ENCODE measurements around the gene LHX4.

Gene LHX4

DNA sequence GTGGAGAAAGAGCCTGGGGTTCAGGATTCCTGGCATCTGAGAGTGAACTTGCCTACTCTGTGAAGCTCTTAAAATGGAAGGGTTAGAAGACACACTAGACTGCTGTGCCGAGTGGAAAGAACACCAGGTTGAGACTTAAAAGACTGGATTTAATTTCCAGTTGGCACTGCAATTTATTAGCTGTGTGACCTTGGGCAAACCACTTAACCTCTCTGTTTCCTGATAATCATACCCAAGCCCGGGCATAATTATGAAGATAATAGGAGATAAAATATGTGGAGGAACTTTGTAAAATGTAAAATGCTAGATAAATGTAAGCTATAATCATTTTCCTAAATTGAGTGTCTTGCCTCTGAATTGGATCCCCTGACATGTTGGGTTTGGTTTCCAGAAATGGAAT lies 4.7 kb upstream of the LHX4 start:
- FAIRE-seq (no peak), DNase-seq (ENCODE audit: low spot score) (no peak)

DNA sequence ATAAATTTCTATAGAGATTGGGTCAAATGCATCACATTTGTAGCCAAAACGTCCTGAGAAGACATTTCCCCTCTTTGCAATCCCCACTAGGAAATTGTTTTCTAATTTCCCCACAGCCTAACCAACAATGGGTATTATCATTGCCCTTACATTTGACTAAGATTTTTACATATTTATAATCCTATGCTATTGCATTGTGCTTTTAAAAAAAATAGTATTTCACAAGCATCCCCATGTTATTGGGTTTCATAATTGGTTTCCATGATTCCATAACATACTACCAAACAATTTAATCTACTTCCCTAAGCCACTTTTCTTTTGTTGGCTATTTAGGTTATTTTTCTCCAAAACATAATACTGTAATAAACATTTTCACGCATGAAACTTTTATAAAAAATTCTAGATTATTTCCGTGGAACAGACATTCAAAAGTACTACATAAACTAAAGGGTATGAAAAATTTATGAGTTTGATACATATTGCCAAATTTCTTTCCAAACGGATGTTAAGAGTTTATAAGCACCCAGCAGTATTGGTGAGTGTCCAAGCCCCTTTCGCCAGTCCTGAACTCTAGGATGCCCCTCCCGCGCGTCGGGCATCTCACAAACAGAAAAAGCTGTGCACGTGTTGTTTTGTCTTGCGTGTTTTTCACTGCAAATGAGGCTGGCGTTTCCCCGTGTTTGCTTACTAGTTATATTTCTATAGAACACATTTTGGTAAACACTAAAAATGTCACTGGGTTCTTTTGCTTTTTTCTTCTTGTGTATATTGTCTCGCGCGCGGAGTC lies 2.0 kb upstream of the LHX4 start:
- FAIRE-seq (no peak), DNase-seq (ENCODE audit: low spot score) (no peak)

DNA sequence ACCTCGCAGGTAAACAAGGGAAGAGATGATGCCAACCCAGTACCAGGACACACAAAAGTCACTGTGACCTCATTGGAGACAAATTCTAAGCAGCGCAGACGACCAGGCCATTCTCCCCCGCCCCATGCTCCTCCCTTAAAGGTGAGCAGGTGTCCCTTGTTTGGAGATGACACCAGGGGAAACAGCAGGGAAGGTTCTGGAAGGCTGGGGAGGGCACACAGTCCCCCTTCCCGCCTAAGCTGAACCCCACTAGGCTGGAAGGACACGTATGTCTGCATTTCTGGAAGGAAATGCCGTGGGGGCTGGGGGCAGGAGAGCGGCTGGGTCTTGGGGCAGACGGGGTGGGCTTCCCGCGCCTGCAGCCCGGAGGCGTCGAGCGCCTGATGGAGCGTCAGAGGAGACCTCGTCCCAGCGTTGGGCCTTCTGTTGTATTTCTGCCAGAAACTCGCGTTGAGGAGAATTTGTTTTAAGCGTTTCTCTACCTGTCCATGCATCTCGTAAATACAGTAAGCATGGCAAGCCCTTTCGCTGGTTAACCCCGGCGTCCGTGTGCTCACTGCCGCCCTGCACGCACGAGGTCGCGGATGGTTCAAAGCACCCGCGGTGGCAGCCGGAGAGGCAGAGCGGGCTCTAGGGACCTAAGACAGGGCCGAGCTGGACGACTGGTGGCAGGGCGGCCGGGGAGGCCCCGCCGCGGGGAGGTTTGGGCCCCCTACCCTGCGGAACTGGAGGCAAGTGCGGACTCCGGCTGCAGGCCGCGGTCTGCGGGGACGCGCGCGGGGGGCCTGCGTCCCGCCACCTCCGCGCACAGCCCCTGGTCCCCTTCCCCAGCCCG lies 1.2 kb upstream of the LHX4 start:
- DNase-seq (ENCODE audit: low spot score) (no peak), FAIRE-seq (no peak)

DNA sequence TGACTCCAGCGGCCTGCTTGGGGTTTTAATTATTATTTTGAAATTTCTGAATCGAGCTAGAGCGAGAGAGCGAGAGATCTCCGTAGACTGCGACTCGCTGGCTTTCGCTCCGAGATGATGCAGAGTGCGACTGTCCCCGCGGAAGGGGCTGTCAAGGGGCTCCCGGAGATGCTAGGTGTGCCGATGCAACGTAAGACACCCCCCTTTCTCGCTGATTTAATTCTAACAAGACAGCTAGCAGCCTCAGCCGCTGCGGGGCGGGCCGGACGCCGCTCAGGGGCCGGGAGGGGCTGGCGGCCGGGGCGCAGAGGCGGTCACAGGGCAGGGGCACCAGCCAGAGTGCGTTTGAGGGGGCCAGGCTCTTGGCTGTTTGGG lies 339 bp downstream of the LHX4 start:
- DNase-seq (ENCODE audit: low spot score) (no peak), FAIRE-seq (no peak)

DNA sequence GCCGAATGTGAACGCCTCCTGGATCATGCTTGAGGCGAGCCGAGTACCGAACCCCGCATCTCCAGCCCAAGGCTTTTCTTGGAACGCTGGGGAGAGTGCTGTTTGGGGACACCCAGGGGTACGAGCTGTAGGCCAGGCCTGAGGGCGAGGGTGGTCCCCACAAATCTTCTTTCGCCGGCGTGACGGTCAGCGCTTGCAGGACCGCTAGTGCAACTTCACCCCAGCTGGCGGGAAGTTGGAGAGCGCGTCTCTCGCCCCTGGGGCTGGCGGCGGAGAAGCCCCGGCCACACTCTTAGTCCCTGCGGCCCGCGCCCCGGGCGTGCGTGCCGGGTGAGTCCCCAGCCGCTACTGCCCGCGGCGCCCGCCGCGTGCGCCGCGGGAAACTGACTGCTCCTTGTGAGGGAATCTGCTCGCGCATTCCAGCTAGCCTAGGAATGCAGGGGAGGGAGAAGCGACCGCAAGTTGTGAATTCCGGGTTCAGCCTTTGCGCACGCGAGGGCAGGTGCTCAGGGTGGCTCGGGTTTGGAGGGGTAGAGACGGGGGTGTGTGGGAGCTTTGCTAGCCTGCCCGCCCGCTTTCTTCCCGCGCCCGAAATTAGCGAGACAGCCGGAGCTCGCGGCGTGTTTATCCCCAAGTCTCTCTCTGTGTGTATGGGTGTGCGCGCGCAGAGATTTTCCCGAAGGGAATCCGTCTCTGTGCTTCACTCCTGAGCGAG lies 884 bp downstream of the LHX4 start:
- no peak for FAIRE-seq

DNA sequence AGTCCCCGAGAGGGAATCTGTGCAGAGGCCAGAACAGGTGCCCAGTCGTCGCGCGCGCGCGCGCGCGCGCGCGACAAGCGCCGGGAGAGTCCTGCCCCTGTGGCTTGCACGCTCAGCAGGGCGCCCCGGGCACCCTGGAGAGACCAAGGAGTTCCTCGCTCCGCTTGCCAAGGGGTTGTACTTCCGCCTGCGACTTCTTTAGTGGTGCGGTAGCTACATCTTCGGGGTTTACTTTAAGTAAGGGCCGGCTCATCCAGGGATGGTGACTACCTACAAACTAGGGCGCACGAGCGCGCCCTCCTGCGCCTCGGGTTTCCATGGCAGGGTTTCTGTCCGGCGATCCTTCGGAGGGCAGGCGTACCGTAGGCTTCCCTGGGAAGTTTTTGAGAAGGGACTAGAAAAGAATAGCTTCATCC lies 1.4 kb downstream of the LHX4 start:
- FAIRE-seq (no peak), DNase-seq (ENCODE audit: low spot score) (peak; percentile 57)

More for the DNA sequence above, 884 bp downstream of the LHX4 start:
- DNase-seq (ENCODE audit: low spot score): peak; percentile 45

DNA sequence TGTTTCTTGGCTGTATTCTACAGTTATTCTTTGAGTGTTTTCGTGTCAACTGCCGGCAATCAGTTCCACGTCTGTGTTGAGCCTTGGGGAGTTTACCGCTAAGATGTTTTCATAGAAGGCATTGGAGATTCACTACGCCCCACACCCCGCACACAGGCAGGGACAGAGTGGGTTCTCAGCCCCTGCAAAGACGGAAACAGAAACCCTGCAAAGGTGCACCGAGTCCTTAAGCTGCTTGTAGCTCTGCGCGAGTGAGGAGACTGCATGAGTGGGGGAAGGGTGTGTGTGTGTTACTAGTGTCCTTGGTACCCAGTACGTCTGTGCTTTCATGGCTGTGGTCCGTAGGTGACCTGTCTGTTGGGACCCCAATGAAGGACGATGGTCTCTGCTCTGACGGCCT lies 1.9 kb downstream of the LHX4 start:
- DNase-seq (ENCODE audit: low spot score) (no peak), FAIRE-seq (no peak)

DNA sequence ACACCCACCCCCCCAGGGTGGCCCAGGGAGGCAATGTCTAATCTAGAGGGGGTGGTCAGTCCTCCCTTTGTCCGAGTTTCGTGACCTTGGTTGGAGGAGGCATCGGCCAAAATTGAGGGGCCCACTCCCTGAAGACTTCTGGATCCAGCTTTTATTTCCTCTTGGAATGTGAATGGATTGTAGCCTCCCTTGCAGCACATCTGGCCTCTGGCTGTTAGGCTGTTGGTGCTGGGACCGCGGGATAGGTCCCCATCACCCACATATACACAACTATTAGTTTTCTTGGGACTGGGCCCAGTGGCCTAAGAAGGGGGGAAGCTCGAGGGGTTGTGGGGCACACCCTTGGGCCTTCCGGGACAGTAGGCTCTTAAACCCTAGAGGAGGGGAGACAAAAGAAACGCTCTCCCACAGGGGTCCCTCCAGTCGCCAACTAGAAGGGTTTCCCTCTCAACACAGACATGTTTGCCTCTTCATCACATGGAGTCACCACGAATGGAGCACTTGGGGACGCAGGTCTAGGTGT lies 2.5 kb downstream of the LHX4 start:
- no peak for DNase-seq (ENCODE audit: low spot score)

DNA sequence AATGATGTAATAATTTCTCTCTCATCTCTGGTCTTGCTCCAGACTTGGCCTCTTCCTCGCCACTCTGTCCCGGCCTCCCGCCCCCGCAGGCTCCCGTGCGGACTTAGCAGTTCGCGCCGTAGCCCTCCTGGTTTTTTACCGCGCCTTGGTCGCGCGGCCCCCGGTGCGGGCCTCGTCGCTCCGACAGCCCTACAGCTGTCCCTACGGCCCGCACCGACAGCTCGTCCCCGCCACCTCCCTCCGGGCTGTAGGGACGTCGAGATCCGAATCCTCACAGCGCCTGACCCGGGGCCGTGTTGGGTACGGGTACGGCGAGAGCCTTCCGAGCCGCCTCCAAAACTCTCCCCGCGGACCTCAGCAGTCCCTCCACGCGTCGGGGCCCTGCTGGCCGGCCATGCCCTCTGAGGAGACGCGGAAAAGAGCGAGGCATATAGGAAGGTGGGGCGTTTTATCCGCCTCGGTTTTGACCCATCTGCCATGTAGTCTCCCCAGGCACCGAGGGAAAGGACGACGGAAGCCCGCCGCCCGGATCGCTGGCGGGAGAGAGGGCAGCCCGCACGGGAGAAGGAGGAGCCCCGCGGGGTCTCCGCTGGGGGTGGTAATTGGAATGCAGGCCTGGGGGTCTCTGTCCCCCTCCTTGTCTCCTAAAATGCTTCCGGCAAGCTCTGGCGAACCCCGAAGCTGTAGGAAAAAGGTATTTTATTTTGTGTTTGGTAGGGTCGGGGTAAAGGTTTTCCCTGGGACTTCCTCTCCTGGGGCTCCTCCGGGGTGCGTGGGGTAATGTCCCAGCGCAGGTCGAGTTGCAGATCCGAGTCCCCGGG lies 3.3 kb downstream of the LHX4 start:
- FAIRE-seq (no peak), DNase-seq (ENCODE audit: low spot score) (no peak)

More for the DNA sequence above, 2.5 kb downstream of the LHX4 start:
- no peak for FAIRE-seq

DNA sequence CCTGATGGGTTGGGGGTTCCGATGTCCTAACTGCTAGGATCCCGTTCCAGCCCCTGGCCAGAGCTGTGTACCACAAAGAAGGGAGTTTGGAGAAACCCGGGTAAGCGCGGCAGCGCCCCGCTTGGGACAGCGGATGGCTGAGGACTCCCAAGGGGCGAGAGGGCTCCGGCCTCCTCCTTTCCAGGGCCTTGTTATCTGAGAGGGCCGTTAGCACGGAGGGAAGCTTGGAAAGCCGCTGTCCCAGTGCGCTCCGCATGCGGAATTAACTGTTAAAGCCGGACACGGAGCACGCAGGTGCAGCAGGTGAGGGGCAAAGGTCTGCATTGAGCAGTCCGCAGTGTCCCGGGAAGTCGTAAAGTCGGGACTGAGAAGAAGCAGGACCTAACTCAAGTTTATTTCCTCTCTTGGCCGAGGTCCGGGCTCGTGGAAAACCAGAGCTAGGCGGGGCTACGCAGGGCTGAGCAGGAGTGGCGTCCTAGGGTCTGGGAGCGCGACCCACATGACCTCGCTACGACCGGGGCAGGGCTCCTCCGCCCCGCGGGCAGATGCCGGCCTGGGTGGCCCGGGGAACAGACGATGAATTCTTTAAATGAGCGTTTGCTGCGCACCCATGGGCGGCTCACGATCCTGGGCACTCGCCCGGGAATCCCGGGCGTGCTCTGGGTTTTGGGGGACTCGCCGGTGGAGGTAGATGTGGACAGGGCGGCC lies 4.5 kb downstream of the LHX4 start:
- no peak for FAIRE-seq
- DNase-seq (ENCODE audit: low spot score): no peak

DNA sequence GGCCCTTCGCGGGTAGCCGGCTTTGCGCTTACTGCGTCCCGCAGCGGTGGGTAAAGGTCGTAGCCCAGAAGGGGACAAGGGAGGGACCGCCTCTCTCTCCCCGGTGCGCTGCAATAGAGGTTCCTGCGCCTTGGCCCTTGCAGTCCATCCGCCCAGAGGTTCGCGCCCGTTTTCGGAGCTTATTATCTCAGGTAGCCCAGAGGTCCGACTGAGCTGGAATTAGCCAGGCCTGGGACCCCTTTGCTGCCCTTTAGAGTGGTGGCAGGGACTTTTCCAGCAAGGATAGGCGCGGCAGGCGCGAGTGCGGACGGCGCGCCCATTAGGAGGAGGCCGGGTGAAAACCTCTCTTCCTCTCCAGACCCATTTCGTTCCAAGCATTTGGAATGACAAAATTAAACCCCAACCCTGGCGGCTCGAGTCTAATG lies 5.0 kb downstream of the LHX4 start:
- FAIRE-seq (no peak), DNase-seq (ENCODE audit: low spot score) (no peak)

DNA sequence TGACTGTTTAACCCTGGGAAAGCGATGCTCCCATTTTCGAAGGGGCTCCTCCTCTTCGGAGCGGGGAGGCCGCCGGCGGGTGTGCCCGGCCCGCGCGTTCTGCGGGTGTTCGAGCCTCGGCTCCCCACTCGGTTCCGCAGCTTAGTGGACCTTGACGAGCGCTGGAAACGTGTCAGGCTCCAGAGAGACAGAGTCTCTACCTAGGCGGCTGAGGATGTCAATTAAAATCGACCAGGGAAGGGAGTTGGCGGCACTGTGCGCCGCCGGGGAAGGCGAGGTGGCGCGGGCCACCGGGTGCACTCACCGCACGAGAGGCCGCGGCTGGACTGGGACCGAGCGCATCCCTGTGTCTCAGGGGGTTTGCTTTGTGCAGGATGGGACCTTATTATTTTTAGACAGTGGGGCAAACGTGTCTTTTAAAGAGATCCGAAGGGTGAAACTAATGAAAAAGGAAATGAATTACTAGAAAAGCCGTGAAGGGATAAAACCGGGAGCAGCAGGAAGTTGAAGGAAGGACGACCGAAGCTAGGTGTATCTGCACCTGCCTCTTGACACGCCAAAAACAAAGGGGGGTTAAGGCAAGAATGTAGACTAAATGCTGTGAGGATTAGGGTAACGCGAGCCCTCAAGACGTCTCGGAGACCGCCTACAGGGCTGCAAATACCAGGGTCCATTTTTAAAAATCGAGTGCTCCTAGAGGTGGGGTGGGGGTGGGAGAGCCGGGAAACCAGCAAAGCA lies 5.6 kb downstream of the LHX4 start:
- FAIRE-seq: no peak
- no peak for DNase-seq (ENCODE audit: low spot score)

DNA sequence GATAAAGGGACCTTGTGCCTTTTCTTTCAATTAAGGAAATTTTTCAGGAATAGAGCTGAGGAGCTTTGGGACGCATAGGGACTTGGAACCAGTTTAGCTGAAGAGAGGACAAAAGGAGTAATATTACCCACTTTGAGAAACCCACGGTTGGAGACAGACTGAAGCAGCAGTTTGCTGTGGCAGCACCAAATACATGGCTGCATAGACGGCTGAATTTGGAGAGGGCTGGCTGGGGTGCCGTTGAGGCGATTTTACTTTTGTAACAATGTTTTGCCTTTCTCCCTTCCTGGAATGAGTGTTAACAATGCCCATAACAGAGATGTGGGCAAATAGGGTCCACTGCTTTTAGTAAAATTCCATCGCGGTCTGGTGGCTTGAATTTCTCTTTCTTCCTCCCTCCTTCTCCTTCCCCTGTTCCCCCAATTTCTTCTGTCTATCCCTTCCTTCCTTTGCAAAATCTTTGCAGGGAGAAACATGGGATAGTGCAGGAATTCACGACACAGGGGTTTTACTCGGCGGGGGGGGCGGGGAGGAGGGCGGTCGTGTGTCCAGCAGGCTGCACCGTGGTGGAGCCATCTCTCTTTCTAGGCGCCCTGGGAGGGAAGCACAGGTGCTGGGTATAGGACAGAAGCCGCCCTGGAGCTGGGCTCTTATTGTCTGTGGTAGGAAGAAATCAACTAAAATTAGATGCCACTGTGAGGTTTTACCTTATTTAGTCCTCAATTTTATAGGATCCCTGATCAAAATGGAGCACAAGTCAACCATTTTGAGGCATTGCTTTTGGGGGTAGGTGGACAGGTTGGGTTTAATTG lies 6.8 kb downstream of the LHX4 start:
- DNase-seq (ENCODE audit: low spot score): no peak
- FAIRE-seq: no peak

DNA sequence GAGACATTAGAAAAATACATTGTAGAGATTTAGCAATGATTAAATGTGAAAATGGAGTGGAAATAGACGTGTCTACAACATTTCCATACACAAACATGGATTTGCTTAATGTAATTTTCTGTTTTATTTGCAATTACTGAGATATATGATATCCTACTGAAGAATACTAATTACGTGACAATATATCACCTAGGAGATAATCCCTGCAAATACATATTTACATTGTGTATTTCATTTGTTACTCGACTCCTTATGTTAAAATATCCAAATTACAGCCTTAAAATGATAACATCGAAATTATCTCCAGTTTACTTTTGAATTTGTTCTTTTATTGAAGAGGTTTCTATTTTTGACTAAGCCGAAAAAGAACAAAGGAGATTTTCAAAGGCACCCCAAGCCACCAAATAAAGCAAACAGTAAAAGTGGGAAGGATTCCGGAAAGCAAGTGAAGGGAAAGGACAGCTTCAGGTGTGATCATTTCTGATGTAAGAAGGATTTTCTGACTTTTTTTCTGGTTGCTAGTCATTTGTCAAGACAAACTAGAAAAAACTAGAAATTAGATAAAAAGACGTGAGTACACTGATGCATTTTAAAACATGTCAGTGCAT lies 7.9 kb downstream of the LHX4 start:
- FAIRE-seq: no peak
- no peak for DNase-seq (ENCODE audit: low spot score)

DNA sequence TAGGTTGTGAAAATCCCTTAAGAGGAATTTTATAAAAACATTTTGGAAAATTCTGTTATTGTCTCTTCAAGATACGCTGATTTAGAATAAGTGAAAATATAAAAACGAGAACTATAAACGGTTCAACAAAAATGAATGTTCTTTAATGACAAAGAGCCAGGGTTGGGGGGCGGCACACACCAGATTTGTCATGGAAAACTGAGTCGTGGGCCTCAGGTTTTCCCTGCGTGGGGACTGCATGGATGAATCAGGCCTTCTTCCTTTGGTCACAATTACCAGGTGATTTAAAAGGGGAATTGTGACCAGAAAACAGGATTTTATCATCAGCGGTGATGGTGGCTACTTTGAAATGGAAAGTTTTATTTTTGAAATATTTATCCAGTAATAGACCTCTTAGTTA lies 8.6 kb downstream of the LHX4 start:
- no peak for DNase-seq (ENCODE audit: low spot score)
- no peak for FAIRE-seq

DNA sequence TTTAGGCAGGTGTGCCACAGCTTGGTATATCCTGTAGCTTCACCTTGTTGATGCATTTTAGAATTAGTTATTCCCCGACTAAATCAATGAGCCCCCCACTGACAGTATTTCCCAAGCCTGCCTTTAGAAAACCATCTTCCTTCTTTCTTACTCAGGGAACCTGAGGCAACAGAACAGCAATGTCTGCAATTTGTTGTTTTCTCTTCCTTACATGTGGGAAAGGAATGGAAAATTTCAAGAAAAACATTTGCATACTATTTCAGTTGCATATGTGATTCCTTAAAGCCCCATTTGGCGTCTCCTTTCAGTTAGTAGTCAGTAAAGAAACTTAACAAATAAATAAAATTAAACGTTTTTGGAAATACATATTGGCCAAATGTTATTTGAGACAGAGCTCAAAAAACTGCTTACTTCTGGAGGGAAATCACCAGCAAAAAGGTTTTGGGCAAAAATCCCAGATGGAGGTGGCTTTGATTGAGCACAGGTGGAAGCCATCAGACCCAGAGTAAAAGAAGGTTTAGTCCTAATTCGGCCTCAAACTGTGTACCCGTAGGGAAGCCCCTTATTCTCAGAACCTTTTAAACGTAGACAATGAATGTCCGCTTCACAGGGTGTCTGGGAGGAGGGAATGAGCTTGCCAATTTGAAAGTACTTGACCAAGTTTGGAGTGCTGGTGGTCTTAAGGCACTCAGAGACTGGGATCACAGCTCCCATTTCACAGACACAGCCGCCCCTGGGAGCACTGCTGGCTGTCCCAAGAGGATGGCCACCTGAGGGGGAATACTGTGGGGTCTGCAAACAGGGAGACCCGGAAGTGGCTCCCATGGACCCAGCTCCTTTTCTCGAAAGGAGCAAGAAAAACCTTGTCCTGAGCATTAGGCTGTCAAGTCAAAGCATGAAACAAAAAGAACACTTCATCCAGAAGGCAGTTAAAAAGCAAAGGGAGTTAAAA lies 9.4 kb downstream of the LHX4 start:
- FAIRE-seq: no peak

More for the DNA sequence above, 9.4 kb downstream of the LHX4 start:
- no peak for DNase-seq (ENCODE audit: low spot score)

Measured in RCC 7860 (cell line).